ENCODE data around the gene ADCY3.

The ADCY3 gene

GRCh38 chr2:24877067-24877466 is 43.0 kb downstream of the ADCY3 start:
- TF ChIP-seq USF1 (IDR thresholded peaks at IDR 0.05) (no peak), NFIC (IDR thresholded peaks at IDR 0.05) (no peak), MAX (IDR thresholded peaks at IDR 0.05) (no peak)

- no peak for TF ChIP-seq CREB1 (IDR thresholded peaks at IDR 0.05; ENCODE audit: low read depth)
- no peak for TF ChIP-seq TCF12 (IDR thresholded peaks at IDR 0.05; ENCODE audit: low read depth)
- no peak for TF ChIP-seq EP300 (IDR thresholded peaks at IDR 0.05; ENCODE audit: borderline replicate concordance)
- no peak for TF ChIP-seq YY1 (IDR thresholded peaks at IDR 0.05; ENCODE audit: low read depth)
- TF ChIP-seq, protein P1, sequence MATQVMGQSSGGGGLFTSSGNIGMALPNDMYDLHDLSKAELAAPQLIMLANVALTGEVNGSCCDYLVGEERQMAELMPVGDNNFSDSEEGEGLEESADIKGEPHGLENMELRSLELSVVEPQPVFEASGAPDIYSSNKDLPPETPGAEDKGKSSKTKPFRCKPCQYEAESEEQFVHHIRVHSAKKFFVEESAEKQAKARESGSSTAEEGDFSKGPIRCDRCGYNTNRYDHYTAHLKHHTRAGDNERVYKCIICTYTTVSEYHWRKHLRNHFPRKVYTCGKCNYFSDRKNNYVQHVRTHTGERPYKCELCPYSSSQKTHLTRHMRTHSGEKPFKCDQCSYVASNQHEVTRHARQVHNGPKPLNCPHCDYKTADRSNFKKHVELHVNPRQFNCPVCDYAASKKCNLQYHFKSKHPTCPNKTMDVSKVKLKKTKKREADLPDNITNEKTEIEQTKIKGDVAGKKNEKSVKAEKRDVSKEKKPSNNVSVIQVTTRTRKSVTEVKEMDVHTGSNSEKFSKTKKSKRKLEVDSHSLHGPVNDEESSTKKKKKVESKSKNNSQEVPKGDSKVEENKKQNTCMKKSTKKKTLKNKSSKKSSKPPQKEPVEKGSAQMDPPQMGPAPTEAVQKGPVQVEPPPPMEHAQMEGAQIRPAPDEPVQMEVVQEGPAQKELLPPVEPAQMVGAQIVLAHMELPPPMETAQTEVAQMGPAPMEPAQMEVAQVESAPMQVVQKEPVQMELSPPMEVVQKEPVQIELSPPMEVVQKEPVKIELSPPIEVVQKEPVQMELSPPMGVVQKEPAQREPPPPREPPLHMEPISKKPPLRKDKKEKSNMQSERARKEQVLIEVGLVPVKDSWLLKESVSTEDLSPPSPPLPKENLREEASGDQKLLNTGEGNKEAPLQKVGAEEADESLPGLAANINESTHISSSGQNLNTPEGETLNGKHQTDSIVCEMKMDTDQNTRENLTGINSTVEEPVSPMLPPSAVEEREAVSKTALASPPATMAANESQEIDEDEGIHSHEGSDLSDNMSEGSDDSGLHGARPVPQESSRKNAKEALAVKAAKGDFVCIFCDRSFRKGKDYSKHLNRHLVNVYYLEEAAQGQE (IDR thresholded peaks at IDR 0.05; ENCODE audit: low read depth) = no peak
- TF ChIP-seq MAX (IDR thresholded peaks at IDR 0.05) = no peak
- no peak for TF ChIP-seq RAD21 (IDR thresholded peaks at IDR 0.05; ENCODE audit: low read depth)
- TF ChIP-seq NFIC (IDR thresholded peaks at IDR 0.05) = no peak
- TF ChIP-seq EGR1 (IDR thresholded peaks at IDR 0.05) = no peak
- TF ChIP-seq TEAD4 (IDR thresholded peaks at IDR 0.05) = no peak
- TF ChIP-seq USF1 (IDR thresholded peaks at IDR 0.05) = no peak
- TF ChIP-seq CEBPB (IDR thresholded peaks at IDR 0.05) = no peak
- TF ChIP-seq ZBTB7A (IDR thresholded peaks at IDR 0.05; ENCODE audit: low read depth) = no peak
- no peak for TF ChIP-seq FOXM1 (IDR thresholded peaks at IDR 0.05; ENCODE audit: borderline replicate concordance, low read depth)
- no peak for TF ChIP-seq TAF1 (IDR thresholded peaks at IDR 0.05; ENCODE audit: low read depth)
Observed at GRCh38 chr2:24875901-24876300, 44.1 kb downstream of the ADCY3 start.

DNA sequence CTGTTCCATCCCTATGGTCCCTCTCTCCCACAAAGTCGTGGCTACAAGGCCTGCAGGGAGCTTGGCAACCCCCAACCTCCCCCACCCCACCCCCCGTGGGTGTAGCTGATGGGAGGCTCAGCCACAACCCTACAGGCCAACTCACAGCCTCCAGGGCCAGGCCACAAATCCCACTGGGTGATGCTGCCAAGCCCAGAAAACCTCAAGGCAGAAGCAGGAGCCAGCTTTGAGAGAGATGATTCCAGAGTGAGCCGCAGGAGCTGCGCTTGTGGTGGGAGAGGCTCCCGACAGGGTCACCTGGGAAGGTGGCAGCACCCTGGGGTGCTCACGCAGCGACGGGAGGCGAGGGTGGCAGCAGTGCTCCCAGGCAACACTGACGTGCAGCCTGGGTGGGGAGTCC is 44.8 kb downstream of the ADCY3 start:
- TF ChIP-seq EP300 (IDR thresholded peaks at IDR 0.05; ENCODE audit: borderline replicate concordance) (no peak), MAX (IDR thresholded peaks at IDR 0.05) (no peak), ZBTB7A (IDR thresholded peaks at IDR 0.05; ENCODE audit: low read depth) (no peak), FOXM1 (IDR thresholded peaks at IDR 0.05; ENCODE audit: borderline replicate concordance, low read depth) (no peak)
- TF ChIP-seq, protein P1 (IDR thresholded peaks at IDR 0.05; ENCODE audit: low read depth) = no peak

DNA sequence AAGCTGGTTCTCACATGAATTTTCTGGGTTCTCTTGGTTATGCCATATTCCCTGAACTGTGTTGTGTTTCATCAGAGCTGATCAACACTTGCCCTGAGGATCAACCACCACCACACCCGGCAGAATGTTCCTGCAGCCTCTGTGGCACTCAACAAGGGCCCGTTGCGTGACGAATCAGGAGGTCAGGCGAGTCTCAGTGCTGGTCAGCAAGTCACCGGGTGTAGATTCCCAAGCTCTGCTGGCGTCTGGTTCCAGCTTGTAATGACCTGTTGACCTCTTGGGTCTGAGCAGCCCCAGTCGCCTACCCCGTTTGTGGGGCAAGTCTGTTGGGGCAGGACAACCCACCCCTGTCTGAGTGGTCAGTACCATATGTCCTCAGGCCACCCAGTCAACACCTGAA is 46.0 kb downstream of the ADCY3 start:
- TF ChIP-seq YY1 (IDR thresholded peaks at IDR 0.05; ENCODE audit: low read depth) = no peak
- no peak for TF ChIP-seq MAX (IDR thresholded peaks at IDR 0.05)
- no peak for TF ChIP-seq TAF1 (IDR thresholded peaks at IDR 0.05; ENCODE audit: low read depth)
- TF ChIP-seq ZBTB7A (IDR thresholded peaks at IDR 0.05; ENCODE audit: low read depth) = no peak
- no peak for TF ChIP-seq TEAD4 (IDR thresholded peaks at IDR 0.05)
- no peak for TF ChIP-seq EP300 (IDR thresholded peaks at IDR 0.05; ENCODE audit: borderline replicate concordance)

DNA sequence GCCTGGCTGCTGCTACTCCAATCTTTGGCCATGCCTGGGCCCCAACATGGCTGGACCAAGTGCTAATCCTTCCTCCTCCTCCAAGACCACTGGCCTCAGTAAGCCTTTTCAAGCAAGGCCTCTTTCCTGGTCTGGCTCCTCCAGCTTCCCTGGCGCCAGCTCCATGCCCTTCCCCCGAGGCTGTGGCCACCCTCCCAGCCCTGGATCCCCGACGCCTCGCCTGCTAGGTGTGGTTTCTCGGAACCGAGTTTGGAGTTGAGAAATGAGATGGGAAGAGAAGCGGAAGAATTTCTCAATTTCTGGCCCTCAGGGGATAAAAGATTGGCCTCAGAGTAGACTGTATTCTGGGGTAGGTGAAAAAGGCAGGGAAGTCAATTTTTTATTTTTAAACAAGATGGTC is 46.4 kb downstream of the ADCY3 start:
- no peak for TF ChIP-seq TEAD4 (IDR thresholded peaks at IDR 0.05)
- no peak for TF ChIP-seq MAX (IDR thresholded peaks at IDR 0.05)
- TF ChIP-seq, protein P1 (IDR thresholded peaks at IDR 0.05; ENCODE audit: low read depth) = no peak
- TF ChIP-seq USF1 (IDR thresholded peaks at IDR 0.05) = no peak
- TF ChIP-seq EP300 (IDR thresholded peaks at IDR 0.05; ENCODE audit: borderline replicate concordance) = no peak
- no peak for TF ChIP-seq CEBPB (IDR thresholded peaks at IDR 0.05)
- TF ChIP-seq NFIC (IDR thresholded peaks at IDR 0.05) = no peak
- TF ChIP-seq ZBTB7A (IDR thresholded peaks at IDR 0.05; ENCODE audit: low read depth) = no peak
- no peak for TF ChIP-seq EGR1 (IDR thresholded peaks at IDR 0.05)
- TF ChIP-seq FOXM1 (IDR thresholded peaks at IDR 0.05; ENCODE audit: borderline replicate concordance, low read depth) = no peak
- TF ChIP-seq YY1 (IDR thresholded peaks at IDR 0.05; ENCODE audit: low read depth) = no peak
- TF ChIP-seq RAD21 (IDR thresholded peaks at IDR 0.05; ENCODE audit: low read depth) = no peak
- no peak for TF ChIP-seq CREB1 (IDR thresholded peaks at IDR 0.05; ENCODE audit: low read depth)
- no peak for TF ChIP-seq TAF1 (IDR thresholded peaks at IDR 0.05; ENCODE audit: low read depth)
- TF ChIP-seq TCF12 (IDR thresholded peaks at IDR 0.05; ENCODE audit: low read depth) = no peak
